NCI-H226 (cell line): ENCODE measurements around the gene UBTD2.

Source experiments
- DNase-seq: peaks from one replicate; pipeline ENCODE4 v3.0.0-alpha.2; 2015

UBTD2 gene

GRCh38 chr5:172166030-172166826 lies 117.3 kb downstream of the UBTD2 start:
- DNase-seq, result no peak

- no peak for DNase-seq
Measured at GRCh38 chr5:172165465-172165864, 118.1 kb downstream of the UBTD2 start.

DNA sequence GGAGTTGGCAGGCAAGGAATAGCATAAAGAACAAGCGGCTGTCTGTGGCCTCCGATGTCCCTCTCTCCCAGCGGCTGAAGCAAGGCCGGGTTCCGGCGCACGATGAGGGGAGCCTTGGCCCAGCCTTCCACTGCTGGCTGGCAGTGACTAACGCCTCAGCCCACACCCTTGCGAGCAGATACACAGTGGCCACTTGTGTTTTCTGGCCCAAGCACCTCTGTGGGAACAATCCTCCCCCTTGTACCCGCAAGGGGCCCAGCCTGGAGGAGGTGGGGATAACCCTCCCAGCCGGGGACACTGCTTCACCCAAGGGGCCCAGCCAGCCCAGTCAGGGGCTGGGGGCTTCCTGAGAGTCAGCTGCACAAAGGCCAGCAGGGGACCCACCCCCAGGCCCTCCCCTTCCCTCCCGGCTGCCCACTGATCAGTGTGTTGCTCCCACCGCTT lies 118.8 kb downstream of the UBTD2 start:
- DNase-seq, result no peak

DNA sequence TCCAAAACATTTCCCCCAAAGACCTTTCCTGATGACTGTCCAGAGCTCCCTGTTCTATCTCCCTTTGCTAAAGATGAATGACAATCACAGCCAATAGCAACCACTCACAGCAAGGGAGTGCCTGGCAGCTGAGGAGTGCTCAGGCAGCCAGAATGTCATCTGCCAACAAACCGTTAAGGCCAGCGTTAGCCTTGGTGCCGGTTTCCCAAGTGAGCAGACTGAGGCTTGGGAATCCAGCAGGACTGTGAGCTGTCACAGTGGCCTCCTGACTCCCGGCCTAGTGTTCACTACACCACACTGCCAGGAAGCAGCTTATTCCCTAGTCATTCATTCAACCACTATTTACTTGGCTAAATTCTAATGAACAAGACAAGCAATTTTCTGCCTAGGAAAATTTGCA lies 120.2 kb downstream of the UBTD2 start:
- no peak for DNase-seq

GRCh38 chr5:172162987-172163343 lies 120.6 kb downstream of the UBTD2 start:
- no peak for DNase-seq

GRCh38 chr5:172162323-172162986 lies 121.1 kb downstream of the UBTD2 start:
- peak; percentile 24 for DNase-seq

GRCh38 chr5:172160506-172160905 lies 123.1 kb downstream of the UBTD2 start:
- no peak for DNase-seq
